Activated CD8-positive, alpha-beta memory T cell treated with anti-CD3 and anti-CD28 coated beads, Interleukin-2, amount 50 U/mL, for 1 hour (primary cell): ENCODE measurements around the gene SUCLG1.
"Not testable (repeated sequence)": the region's sequence is repeated elsewhere in the genome, so short reads cannot be mapped to it uniquely, and the experiment has no call there.

ENCODE experiments used
- DNase-seq: peaks from one replicate; pipeline ENCODE4 v3.0.0-alpha.2; 2020; ENCODE audit errors: extremely low read depth

SUCLG1 gene

GRCh38 chr2:84421197-84421596, 37.9 kb downstream of the SUCLG1 start:
- no peak for DNase-seq

GRCh38 chr2:84417453-84418145, 41.5 kb downstream of the SUCLG1 start:
- no peak for DNase-seq

DNA sequence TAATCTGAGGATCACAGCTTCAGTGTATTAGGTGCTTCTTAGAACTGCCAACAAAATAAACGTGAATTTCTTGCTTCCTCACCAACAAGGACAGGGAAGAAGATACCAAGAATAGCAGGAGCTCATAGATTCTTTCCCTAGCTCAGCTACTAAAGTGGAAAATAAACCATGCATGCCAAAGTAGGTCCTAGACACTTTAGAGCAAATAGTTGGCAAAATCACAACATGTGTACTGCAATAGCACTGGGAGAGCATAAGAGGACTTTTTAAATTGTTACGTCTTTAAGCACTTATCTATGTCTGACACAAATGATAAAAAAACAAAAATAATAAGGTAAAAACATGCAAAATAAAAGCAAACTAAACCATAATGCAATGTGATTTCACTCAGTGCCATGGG, 49.5 kb downstream of the SUCLG1 start:
- DNase-seq: no peak

- not testable (repeated sequence) for DNase-seq
Observed at GRCh38 chr2:84402111-84402510, 57.0 kb downstream of the SUCLG1 start.

- DNase-seq: not testable (repeated sequence)
Observed at GRCh38 chr2:84399839-84400238, 59.2 kb downstream of the SUCLG1 start.

- no peak for DNase-seq
Observed at GRCh38 chr2:84395820-84396219, 63.3 kb downstream of the SUCLG1 start.

DNA sequence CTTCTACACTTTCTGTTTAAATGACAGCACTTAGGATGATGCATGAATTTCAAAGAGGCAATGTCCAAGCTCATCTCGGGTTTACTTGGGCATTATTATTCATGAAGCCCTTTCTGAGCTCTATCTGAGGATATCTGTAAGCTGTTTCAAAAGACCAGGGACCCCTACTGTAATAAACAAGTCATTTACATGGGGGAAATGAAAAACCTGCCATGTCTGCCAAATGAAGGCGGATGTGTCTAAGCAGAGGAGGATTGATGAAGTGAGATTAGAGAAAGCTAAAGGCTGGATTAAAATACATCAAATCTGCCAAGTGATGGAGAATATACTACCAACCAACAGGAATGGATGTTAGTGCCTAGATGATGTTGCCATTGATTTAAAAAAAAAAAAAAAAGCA, 64.5 kb downstream of the SUCLG1 start:
- no peak for DNase-seq

- DNase-seq: no peak
Observed at GRCh38 chr2:84393829-84394228, 65.3 kb downstream of the SUCLG1 start.

GRCh38 chr2:84389794-84390193, 69.3 kb downstream of the SUCLG1 start:
- no peak for DNase-seq

- no peak for DNase-seq
Observed at GRCh38 chr2:84388921-84389490, 70.1 kb downstream of the SUCLG1 start.

- no peak for DNase-seq
Observed at GRCh38 chr2:84388133-84388532, 70.9 kb downstream of the SUCLG1 start.

DNA sequence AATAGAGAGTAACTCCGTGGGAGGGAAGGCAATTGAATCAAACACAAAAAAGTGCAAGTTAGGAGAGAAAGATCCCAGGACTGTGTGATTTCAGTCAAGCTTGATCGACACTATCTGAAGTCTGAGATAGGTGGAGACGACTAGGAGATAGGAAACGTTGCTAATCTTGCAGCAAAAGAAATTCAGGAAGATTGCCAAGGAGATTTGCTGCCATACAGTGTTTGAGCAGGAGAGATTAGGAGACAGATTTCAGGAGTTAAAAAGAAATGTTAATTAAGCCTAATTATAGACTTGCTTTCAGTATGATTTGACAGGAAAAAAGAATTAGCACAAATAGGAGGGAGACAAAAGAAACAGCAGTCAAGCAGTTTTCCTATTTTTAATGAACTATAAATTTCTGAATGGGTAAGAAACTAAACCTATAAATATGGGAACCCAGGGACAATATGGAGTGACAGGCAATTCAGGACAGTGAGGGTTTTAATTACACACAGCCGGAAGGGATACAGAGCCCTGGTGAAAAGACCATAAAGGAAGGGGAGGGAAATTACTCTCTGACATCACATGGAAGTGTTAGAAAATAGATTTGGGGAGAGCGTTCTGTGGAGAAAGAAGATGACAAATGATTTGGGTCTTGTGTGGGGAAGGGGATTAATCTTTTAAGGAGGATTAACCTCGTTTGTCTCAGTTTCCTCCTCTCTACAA, 72.6 kb downstream of the SUCLG1 start:
- DNase-seq: no peak

DNA sequence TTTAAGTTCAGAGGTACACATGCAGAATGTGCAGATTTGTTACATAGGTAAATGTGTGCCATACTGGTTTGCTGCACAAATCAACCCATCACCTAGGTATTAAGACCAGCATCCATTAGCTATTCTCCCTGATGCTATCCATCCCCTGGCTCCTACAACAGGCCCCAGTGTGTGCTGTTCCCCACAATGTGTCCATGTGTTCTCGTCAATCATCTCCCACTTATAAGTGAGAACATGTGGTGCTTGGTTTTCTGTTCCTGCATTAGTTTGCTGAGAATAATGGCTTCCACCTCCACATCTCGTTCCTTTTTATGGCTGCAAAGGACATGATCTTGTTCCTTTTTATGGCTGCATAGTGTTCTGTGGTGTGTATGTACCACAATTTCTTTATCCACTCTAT, 75.8 kb downstream of the SUCLG1 start:
- no peak for DNase-seq

DNA sequence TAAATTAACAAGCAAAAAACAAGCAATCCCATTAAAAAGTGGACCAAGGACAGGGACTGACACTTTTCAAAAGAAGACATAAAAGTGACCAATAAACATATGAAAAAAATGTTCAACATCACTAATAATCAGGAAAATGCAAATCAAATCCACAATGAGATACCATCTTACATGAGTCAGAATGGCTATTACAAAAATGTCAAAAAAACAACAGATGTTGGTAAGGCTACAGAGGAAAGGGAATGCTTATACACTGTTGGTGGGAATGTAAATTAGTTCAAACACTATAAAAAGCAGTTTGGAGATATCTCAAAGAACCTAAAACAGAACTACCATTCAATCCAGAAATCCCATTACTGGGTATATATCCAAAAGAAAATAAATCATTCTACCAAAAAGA, 78.2 kb downstream of the SUCLG1 start:
- no peak for DNase-seq

GRCh38 chr2:84378960-84379359, 80.1 kb downstream of the SUCLG1 start:
- no peak for DNase-seq

- no peak for DNase-seq
Observed at GRCh38 chr2:84375020-84375419, 84.1 kb downstream of the SUCLG1 start.

GRCh38 chr2:84373866-84374265, 85.2 kb downstream of the SUCLG1 start:
- DNase-seq: no peak
